HCT116 (cell line): ENCODE data around the gene SMYD3. TPM values are rescaled to one million over a fixed set of nuclear protein-coding genes. Genes with fewer than 3 reads are reported as not detected.

Experiments used
- ATAC-seq: fragments of 200-7000 bp; cut with Tn5 transposase; 2 replicates; pipeline ENCODE4 v1.9.1; 2020; ENCODE audit warnings: mild to moderate bottlenecking, moderate library complexity
- BruUV-seq: library from RNA; stranded (reverse); fragments of 400-500 nt; replicated peaks from 2 replicates; lab custom pipeline; 2021; lab: Mats Ljungman, UMichigan
- CTCF ChIA-PET: fragments of 300-600 bp; sonication (Branson Sonifier 250); formaldehyde crosslinking; loops from one replicate; lab custom pipeline; 2021; ENCODE audit warnings: antibody characterized with exemption; lab: Charles Lee
- POLR2A ChIA-PET: fragments of 300-600, 350-600 bp; sonication (Branson Sonifier 250); formaldehyde crosslinking; loops from one replicate; lab custom pipeline; 2021; ENCODE audit warnings: antibody characterized with exemption; lab: Charles Lee
- RAD21 ChIA-PET, 2 experiments: fragments of 300-600 bp; sonication (Branson Sonifier 250); formaldehyde crosslinking; loops; one replicate each; lab custom pipeline; 2023; ENCODE audit warnings: low total read pairs in 2 of 2; ENCODE audit not compliant: uncharacterized antibody in 2 of 2, unreplicated experiment in 2 of 2, low non-redundant PET in 1 of 2; lab: Charles Lee
- DNase-seq: peaks from one replicate; pipeline ENCODE4 v3.0.0-alpha.2; 2010; ENCODE audit warnings: low read depth, low spot score
- H2AFZ ChIP-seq: fragments of 200-600 bp; shearing (Covaris generic), sonication (generic); 2 replicates; pipeline ENCODE4 v1.6.1; 2017; ENCODE audit warnings: low read depth, mixed run types, mixed read lengths, antibody characterized with exemption, low read length; ENCODE audit not compliant: poor library complexity, severe bottlenecking
- H3K27ac ChIP-seq: 2 replicates; pipeline ENCODE4 v1.5.1; 2012; ENCODE audit warnings: low read depth, low read length
- H3K27me3 ChIP-seq: fragments of 200-600 bp; sonication (generic); 2 replicates; pipeline ENCODE4 v1.6.1; 2016; ENCODE audit warnings: mixed run types, low read length, mixed read lengths; ENCODE audit not compliant: insufficient read depth
- H3K36me3 ChIP-seq, 2 experiments: fragments of 200-500 bp in 1 of 2; fragments of 200-600 bp in 1 of 2; sonication (Bioruptor generic) in 1 of 2; sonication (generic) in 1 of 2; 2 replicates each; pipeline versions ENCODE4 v1.5.1 to v1.6.1; 2014 to 2016; ENCODE audit warnings: low read length in 2 of 2, inconsistent platforms in 1 of 2, mixed read lengths in 1 of 2, mixed run types in 1 of 2; ENCODE audit not compliant: insufficient read depth in 2 of 2, control insufficient read depth in 1 of 2
- H3K4me1 ChIP-seq, 2 experiments: fragments of 200-600 bp in 1 of 2; sonication (generic) in 1 of 2; 2 replicates each; pipeline versions ENCODE4 v1.5.1 to v1.6.1; 2012 to 2017; ENCODE audit warnings: low read length in 2 of 2, inconsistent platforms in 1 of 2, mild to moderate bottlenecking in 1 of 2, mixed read lengths in 1 of 2, mixed run types in 1 of 2, moderate library complexity in 1 of 2; ENCODE audit not compliant: insufficient read depth in 2 of 2, control insufficient read depth in 1 of 2
- H3K4me2 ChIP-seq: fragments of 200-600 bp; sonication (generic); 2 replicates; pipeline ENCODE4 v1.6.1; 2017; ENCODE audit warnings: mixed run types, low read length, mixed read lengths
- H3K4me3 ChIP-seq, 2 experiments: fragments of 200-600 bp in 1 of 2; sonication (generic) in 1 of 2; replicated peaks in 1 of 2; 2 replicates each; pipeline ENCODE4 v1.5.1; 2011 to 2016; ENCODE audit warnings: low read length in 2 of 2, control low read depth in 1 of 2, low read depth in 1 of 2, mild to moderate bottlenecking in 1 of 2, mixed read lengths in 1 of 2, mixed run types in 1 of 2
- H3K79me2 ChIP-seq: fragments of 200-600 bp; sonication (generic); 2 replicates; pipeline ENCODE4 v1.6.1; 2017; ENCODE audit warnings: mild to moderate bottlenecking, mixed run types, low read length, moderate library complexity, mixed read lengths; ENCODE audit not compliant: insufficient read depth
- H3K9ac ChIP-seq: fragments of 200-600 bp; sonication (generic); 2 replicates; pipeline ENCODE4 v1.6.1; 2016; ENCODE audit warnings: low read length, mixed read lengths
- H3K9me2 ChIP-seq: fragments of 200-600 bp; sonication (generic), shearing (Covaris generic); 2 replicates; pipeline ENCODE4 v1.6.1; 2017; ENCODE audit warnings: mixed run types, mild to moderate bottlenecking, moderate library complexity; ENCODE audit not compliant: insufficient read depth
- H3K9me3 ChIP-seq, 2 experiments: fragments of 200-500 bp in 1 of 2; fragments of 200-600 bp in 1 of 2; sonication (Bioruptor generic) in 1 of 2; sonication (generic) in 1 of 2; 2 replicates each; pipeline ENCODE4 v1.6.1; 2014 to 2017; ENCODE audit warnings: low read length in 2 of 2, mixed read lengths in 2 of 2, inconsistent platforms in 1 of 2, low read depth in 1 of 2, mild to moderate bottlenecking in 1 of 2, mixed run types in 1 of 2, moderate library complexity in 1 of 2; ENCODE audit not compliant: control insufficient read depth in 1 of 2, insufficient read depth in 1 of 2
- H4K20me1 ChIP-seq: fragments of 200-600 bp; sonication (generic), shearing (Covaris generic); 2 replicates; pipeline ENCODE4 v1.6.1; 2017; ENCODE audit warnings: mixed run types, mild to moderate bottlenecking, moderate library complexity; ENCODE audit not compliant: insufficient read depth
- CEBPB ChIP-seq: IDR thresholded peaks from 2 replicates; pipeline ENCODE4 v1.6.1; 2012; ENCODE audit warnings: low read depth
- EGR1 ChIP-seq: IDR thresholded peaks from 2 replicates; pipeline ENCODE4 v1.6.1; 2012; ENCODE audit warnings: low read depth
- EZH2 ChIP-seq: fragments of 200-600 bp; sonication (generic); IDR thresholded peaks from 2 replicates; pipeline ENCODE4 v1.6.1; 2017; ENCODE audit warnings: antibody characterized with exemption, mixed run types
- EZH2phosphoT487 ChIP-seq: fragments of 200-600 bp; IDR thresholded peaks from 2 replicates; pipeline ENCODE4 v1.6.1; 2018; ENCODE audit warnings: antibody characterized with exemption, borderline replicate concordance
- FOSL1 ChIP-seq: IDR thresholded peaks from 2 replicates; pipeline ENCODE4 v1.6.1; 2012; ENCODE audit warnings: low read depth
- TCF7L2 ChIP-seq: IDR thresholded peaks from 2 replicates; pipeline ENCODE4 v1.7.0; 2011; ENCODE audit warnings: borderline replicate concordance, inconsistent platforms; ENCODE audit not compliant: insufficient read depth, insufficient read length; ENCODE audit errors: extremely low read depth
- intact Hi-C: fragments of 100-400 bp; cut with micrococcal nuclease; formaldehyde crosslinking; loops from 2 replicates; pipeline ENCODE4 v1.10.0; 2022
- total RNA-seq: library from RNA; stranded (reverse); gene quantifications from one replicate; pipeline ENCODE4 v1.2.1, GENCODE V29; 2021; ENCODE audit not compliant: unreplicated experiment
- TF ChIP-seq, protein P1 (sequence below): IDR thresholded peaks from 2 replicates; pipeline ENCODE4 v1.6.1; 2012; ENCODE audit warnings: low read depth
- TF ChIP-seq, protein P2 (sequence below): IDR thresholded peaks from 2 replicates; pipeline ENCODE4 v1.6.1; 2012
- TF ChIP-seq, protein P3 (sequence below), 3 experiments: fragments of 200-600 bp in 1 of 3; sonication (generic) in 1 of 3; IDR thresholded peaks in 2 of 3; conservative IDR thresholded peaks in 1 of 3; 2 replicates each; pipeline ENCODE4 v1.5.1; 2012 to 2017; ENCODE audit warnings: low read depth in 2 of 3, low read length in 2 of 3, antibody characterized with exemption in 1 of 3, borderline replicate concordance in 1 of 3, control low read depth in 1 of 3, mild to moderate bottlenecking in 1 of 3, mixed read lengths in 1 of 3, mixed run types in 1 of 3, moderate library complexity in 1 of 3; ENCODE audit not compliant: insufficient read depth in 1 of 3

SMYD3 gene
- total RNA-seq, 1 experiment from 2014 or later, result 33.6 TPM

- ChIA-PET POLR2A (no interaction called here), CTCF (no interaction called here), RAD21 (no interaction called here)
- H3K79me2 ChIP-seq, result no peaks in the 10 kb centered on the region
- H3K36me3 ChIP-seq, result no peaks in the 10 kb centered on the region
- no peaks in the 10 kb centered on the region for H3K27me3 ChIP-seq
- no peaks in the 10 kb centered on the region for H3K9me2 ChIP-seq
- H3K27ac ChIP-seq, result no peak overlapping the region
- H3K4me2 ChIP-seq, result no peak overlapping the region
- no TSS peak for BruUV-seq
- no peak overlapping the region for H3K9ac ChIP-seq
- TF ChIP-seq TCF7L2, result no peak
- no peak overlapping the region for H2AFZ ChIP-seq
- intact Hi-C loops, result no loop called here
- no peaks in the 10 kb centered on the region for H3K4me1 ChIP-seq
- DNase-seq, result no peak
- H4K20me1 ChIP-seq, result no peaks in the 10 kb centered on the region
- no peak overlapping the region for H3K4me3 ChIP-seq
- no peak for ATAC-seq
- H3K9me3 ChIP-seq, result no peaks in the 10 kb centered on the region
Observed at GRCh38 chr1:245748646-245749045, 758.4 kb downstream of the SMYD3 start.

- ATAC-seq (no peak), DNase-seq (no peak)
- H2AFZ ChIP-seq, result no peak overlapping the region
- no peak for TF ChIP-seq EGR1
- TF ChIP-seq EZH2phosphoT487, result no peak
- TF ChIP-seq, protein P1, sequence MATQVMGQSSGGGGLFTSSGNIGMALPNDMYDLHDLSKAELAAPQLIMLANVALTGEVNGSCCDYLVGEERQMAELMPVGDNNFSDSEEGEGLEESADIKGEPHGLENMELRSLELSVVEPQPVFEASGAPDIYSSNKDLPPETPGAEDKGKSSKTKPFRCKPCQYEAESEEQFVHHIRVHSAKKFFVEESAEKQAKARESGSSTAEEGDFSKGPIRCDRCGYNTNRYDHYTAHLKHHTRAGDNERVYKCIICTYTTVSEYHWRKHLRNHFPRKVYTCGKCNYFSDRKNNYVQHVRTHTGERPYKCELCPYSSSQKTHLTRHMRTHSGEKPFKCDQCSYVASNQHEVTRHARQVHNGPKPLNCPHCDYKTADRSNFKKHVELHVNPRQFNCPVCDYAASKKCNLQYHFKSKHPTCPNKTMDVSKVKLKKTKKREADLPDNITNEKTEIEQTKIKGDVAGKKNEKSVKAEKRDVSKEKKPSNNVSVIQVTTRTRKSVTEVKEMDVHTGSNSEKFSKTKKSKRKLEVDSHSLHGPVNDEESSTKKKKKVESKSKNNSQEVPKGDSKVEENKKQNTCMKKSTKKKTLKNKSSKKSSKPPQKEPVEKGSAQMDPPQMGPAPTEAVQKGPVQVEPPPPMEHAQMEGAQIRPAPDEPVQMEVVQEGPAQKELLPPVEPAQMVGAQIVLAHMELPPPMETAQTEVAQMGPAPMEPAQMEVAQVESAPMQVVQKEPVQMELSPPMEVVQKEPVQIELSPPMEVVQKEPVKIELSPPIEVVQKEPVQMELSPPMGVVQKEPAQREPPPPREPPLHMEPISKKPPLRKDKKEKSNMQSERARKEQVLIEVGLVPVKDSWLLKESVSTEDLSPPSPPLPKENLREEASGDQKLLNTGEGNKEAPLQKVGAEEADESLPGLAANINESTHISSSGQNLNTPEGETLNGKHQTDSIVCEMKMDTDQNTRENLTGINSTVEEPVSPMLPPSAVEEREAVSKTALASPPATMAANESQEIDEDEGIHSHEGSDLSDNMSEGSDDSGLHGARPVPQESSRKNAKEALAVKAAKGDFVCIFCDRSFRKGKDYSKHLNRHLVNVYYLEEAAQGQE, result no peak
- TF ChIP-seq EZH2, result no peak
- TF ChIP-seq CEBPB, result no peak
- TF ChIP-seq, protein P2, sequence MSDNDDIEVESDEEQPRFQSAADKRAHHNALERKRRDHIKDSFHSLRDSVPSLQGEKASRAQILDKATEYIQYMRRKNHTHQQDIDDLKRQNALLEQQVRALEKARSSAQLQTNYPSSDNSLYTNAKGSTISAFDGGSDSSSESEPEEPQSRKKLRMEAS, result no peak
- TF ChIP-seq, protein P3, sequence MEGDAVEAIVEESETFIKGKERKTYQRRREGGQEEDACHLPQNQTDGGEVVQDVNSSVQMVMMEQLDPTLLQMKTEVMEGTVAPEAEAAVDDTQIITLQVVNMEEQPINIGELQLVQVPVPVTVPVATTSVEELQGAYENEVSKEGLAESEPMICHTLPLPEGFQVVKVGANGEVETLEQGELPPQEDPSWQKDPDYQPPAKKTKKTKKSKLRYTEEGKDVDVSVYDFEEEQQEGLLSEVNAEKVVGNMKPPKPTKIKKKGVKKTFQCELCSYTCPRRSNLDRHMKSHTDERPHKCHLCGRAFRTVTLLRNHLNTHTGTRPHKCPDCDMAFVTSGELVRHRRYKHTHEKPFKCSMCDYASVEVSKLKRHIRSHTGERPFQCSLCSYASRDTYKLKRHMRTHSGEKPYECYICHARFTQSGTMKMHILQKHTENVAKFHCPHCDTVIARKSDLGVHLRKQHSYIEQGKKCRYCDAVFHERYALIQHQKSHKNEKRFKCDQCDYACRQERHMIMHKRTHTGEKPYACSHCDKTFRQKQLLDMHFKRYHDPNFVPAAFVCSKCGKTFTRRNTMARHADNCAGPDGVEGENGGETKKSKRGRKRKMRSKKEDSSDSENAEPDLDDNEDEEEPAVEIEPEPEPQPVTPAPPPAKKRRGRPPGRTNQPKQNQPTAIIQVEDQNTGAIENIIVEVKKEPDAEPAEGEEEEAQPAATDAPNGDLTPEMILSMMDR (IDR thresholded peaks at IDR 0.05 in 2 of 3, conservative IDR thresholded peaks at IDR 0.05 in 1 of 3; ENCODE audit: borderline replicate concordance in 1 of 3, insufficient read depth in 1 of 3, low read depth in 2 of 3, low read length in 2 of 3), result no peak
- TF ChIP-seq FOSL1, result no peak
- no peaks in the 10 kb centered on the region for H3K9me2 ChIP-seq
- H4K20me1 ChIP-seq, result no peaks in the 10 kb centered on the region
- H3K4me3 ChIP-seq, result no peak overlapping the region
- H3K27ac ChIP-seq, result no peak overlapping the region
- ChIA-PET RAD21 (no interaction called here), CTCF (no interaction called here), POLR2A (no interaction called here)
- BruUV-seq, result no TSS peak
- intact Hi-C loops, result no loop called here
- no peaks in the 10 kb centered on the region for H3K9me3 ChIP-seq
- H3K9ac ChIP-seq, result no peak overlapping the region
- H3K27me3 ChIP-seq, result no peaks in the 10 kb centered on the region
- H3K4me2 ChIP-seq, result no peak overlapping the region
- H3K79me2 ChIP-seq, result no peaks in the 10 kb centered on the region
- no peaks in the 10 kb centered on the region for H3K4me1 ChIP-seq
- no peaks in the 10 kb centered on the region for H3K36me3 ChIP-seq
Observed at GRCh38 chr1:245748240-245748639, 758.8 kb downstream of the SMYD3 start.
